Duodenal mucosa (tissue), 2 donors: ENCODE data around the gene OR4D9.

ENCODE experiments used
- H3K27ac ChIP-seq: one replicate; pipeline ENCODE4 v1.7.0; 2013; ENCODE audit warnings: low read depth, low read length
- H3K27me3 ChIP-seq, 2 donors: one replicate each; pipeline ENCODE4 v1.7.0; 2013; ENCODE audit warnings: low read length in 2 of 2, control low read depth in 1 of 2; ENCODE audit not compliant: insufficient read depth in 2 of 2, control insufficient read depth in 1 of 2
- H3K36me3 ChIP-seq, 2 donors: one replicate each; pipeline ENCODE4 v1.7.0; 2013; ENCODE audit warnings: low read length in 2 of 2, control low read depth in 1 of 2; ENCODE audit not compliant: insufficient read depth in 2 of 2, control insufficient read depth in 1 of 2
- H3K4me1 ChIP-seq, 2 donors: one replicate each; pipeline ENCODE4 v1.7.0; 2013; ENCODE audit warnings: low read length in 2 of 2, control low read depth in 1 of 2; ENCODE audit not compliant: insufficient read depth in 2 of 2, control insufficient read depth in 1 of 2
- H3K4me3 ChIP-seq, 2 donors: one replicate each; pipeline ENCODE4 v1.7.0; 2013; ENCODE audit warnings: low read length in 2 of 2, low read depth in 1 of 2
- H3K9ac ChIP-seq, 2 donors: one replicate each; pipeline ENCODE4 v1.7.0; 2013; ENCODE audit warnings: low read length in 2 of 2, low read depth in 1 of 2
- H3K9me3 ChIP-seq, 2 donors: one replicate each; pipeline ENCODE4 v1.7.0; 2013; ENCODE audit warnings: low read length in 2 of 2, control low read depth in 1 of 2; ENCODE audit not compliant: control insufficient read depth in 1 of 2

The OR4D9 gene

DNA sequence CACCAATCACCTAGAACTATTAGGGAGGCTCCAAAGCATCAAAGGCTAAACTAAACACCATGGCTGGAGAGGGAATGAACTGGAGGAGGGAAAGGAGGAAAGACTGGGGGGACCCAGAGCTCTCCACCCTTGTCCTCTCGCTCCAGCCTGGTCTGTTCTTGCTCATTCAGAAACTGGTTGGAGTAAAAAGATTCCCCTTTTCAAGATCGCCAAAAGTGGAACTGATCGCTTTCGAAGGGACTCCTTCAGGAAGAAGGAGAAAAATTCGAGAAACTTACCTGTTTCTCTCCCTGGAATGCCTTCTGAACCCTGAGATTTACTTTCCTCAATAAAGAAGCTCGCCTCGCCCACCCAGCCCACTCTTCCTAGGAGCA, 46.9 kb downstream of the OR4D9 start:
- Histone ChIP-seq H3K4me1 (peaks cover 8 to 10% of the 10 kb centered on the region in 2 donors), H3K27me3 (peaks cover 0 to 5% of the 10 kb centered on the region in 2 donors), H3K9me3 (no peaks in the 10 kb centered on the region), H3K27ac (no peak overlapping the region), H3K9ac (no peak overlapping the region), H3K4me3 (no peak overlapping the region), H3K36me3 (no peaks in the 10 kb centered on the region)

DNA sequence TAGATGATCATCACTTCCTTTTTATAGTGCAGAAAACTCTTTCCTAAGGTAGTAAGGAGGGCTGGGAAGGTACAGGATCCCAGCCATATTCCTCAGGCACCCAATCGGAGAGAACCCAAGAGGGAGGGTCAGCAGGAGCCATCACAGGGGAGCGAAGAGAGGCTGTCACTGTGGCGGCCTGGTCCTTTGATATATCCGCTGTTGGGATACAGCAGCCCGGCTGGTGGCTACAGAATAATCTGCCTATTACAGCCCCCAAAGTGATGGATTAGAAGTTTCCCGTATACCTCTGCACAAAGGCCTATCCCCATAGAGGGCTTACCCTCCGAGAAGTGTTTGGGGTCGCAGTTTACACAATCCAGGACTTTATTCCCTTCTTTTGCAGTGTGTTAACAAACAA, 48.5 kb downstream of the OR4D9 start:
- no peaks in the 10 kb centered on the region for H3K36me3 ChIP-seq
- peaks cover 0 to 5% of the 10 kb centered on the region in 2 donors for H3K27me3 ChIP-seq
- no peak overlapping the region for H3K27ac ChIP-seq
- peak overlapping the region; percentile 86 to 94 for H3K4me3 ChIP-seq
- no peaks in the 10 kb centered on the region for H3K9me3 ChIP-seq
- peaks cover 8 to 10% of the 10 kb centered on the region in 2 donors for H3K4me1 ChIP-seq
- peak overlapping the region in 1 of 2 donors; percentile 64 for H3K9ac ChIP-seq

DNA sequence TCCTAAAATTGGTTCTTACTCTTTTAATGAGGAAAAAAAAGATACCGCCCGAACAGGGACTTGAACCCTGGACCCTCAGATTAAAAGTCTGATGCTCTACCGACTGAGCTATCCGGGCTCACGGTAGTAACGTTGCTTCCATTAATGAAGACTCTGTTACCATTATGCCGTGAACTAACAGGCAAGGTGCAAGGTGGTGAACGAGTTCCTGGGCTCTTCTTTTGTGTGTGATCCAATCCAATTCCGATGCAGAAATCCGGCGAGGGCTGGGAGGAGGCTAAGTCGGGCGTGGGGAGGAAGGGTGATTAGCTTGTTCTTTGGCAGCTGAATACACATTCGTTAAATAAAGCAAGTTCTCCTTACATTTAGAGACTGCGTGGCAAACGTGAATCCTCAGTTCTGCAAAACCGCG, 49.0 kb downstream of the OR4D9 start:
- Histone ChIP-seq H3K9ac (peak overlapping the region; percentile 64 to 67), H3K4me3 (peak overlapping the region; percentile 86 to 94), H3K9me3 (no peaks in the 10 kb centered on the region), H3K36me3 (no peaks in the 10 kb centered on the region), H3K27me3 (peaks cover 0 to 5% of the 10 kb centered on the region in 2 donors), H3K4me1 (peaks cover 8 to 10% of the 10 kb centered on the region in 2 donors), H3K27ac (peak overlapping the region; percentile 61)

DNA sequence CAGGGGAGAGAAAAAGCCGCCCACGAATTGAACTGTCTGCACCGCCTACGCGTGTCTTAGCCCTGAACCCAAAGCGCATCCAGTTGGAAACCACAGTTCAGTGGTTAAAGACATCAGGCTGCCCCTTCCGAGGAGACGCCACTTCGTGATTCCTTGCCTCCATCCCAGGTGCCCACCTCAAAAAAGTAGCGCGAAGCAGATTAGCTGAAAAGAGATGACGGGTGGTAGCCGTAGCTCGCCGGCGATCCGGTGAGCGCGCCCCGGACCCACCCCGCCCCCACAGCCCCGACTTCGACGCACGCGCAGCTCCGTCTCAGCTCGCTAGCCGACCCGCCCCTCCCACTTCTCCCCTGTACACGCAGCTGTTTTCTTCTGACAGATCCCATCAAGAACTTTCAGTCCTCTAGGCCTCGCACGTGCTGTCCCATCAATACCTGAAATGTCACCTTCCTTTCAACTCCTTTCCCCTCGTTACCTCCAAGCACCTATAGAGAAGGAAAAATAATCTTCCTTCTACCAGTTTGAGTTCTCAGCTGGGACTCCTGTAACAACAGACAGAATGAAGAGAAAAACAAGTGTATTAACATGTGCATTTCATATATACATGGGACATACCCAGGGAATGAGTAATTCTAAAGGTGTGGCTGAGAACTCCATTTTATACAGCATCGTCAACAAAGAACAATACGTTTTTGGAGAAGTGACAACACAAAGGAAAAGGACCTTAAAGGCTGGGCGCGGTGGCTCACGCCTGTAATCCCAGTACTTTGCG, 49.5 kb downstream of the OR4D9 start:
- peak overlapping the region; percentile 61 for H3K27ac ChIP-seq
- H3K4me3 ChIP-seq: peak overlapping the region; percentile 86 to 94
- peak overlapping the region; percentile 64 to 67 for H3K9ac ChIP-seq
- peaks cover 0 to under 1% of the 10 kb centered on the region in 2 donors for H3K27me3 ChIP-seq
- no peaks in the 10 kb centered on the region for H3K36me3 ChIP-seq
- peaks cover 5 to 10% of the 10 kb centered on the region in 2 donors for H3K4me1 ChIP-seq
- no peaks in the 10 kb centered on the region for H3K9me3 ChIP-seq

DNA sequence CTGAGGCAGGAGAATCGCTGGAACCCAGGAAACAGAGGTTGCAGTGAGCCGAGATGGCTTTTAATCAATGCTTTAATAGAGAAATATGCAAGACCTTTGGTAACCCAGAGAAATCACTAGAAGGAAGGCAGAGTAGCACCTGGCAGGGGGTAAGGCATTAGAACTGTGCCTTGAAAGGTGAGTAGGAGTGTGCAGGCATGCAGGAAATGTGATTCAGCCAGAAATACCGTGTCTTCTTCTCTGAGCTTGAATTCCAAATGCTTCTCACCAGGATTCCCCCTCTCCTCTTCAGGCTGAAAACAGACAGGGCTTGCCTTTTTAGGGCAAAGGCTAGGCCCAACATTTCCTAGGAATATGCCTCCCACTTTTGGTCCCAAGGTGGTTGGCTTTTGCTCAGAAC, 51.0 kb downstream of the OR4D9 start:
- Histone ChIP-seq H3K27ac (no peak overlapping the region), H3K36me3 (no peaks in the 10 kb centered on the region), H3K9ac (no peak overlapping the region), H3K9me3 (no peaks in the 10 kb centered on the region), H3K4me3 (no peak overlapping the region), H3K27me3 (no peaks in the 10 kb centered on the region), H3K4me1 (peaks cover 5 to 10% of the 10 kb centered on the region in 2 donors)
